ENCODE data around the gene CDH13. TPM values are rescaled to one million over a fixed set of nuclear protein-coding genes. Genes with fewer than 3 reads are reported as not detected.

Gene CDH13
- total RNA-seq, 4 donors from 2014 or later, result 3.4 to 14.8 (median 6.5) TPM

- Histone ChIP-seq H3K4me3 (replicated peaks in 1 of 3) (no peak overlapping the region), H3K27ac (no peak overlapping the region), H3K27me3 (no peaks in the 10 kb centered on the region), H3K9me3 (no peaks in the 10 kb centered on the region), H3K36me3 (no peaks in the 10 kb centered on the region), H3K4me1 (peaks cover 0 to 7% of the 10 kb centered on the region in 2 donors)
- intact Hi-C loops (cut with DNase I), result no loop called here
- TF ChIP-seq POLR2A (IDR thresholded peaks at IDR 0.05), result no peak
- DNase-seq, result peak; percentile 42 to 53
- WGBS, 2 donors, result 12 to 39% methylated on average over 3 of the region's 3 CpGs
These were observed 108.4 kb downstream of the CDH13 start for GRCh38 chr16:82735186-82735585.

- 62 to 71% methylated on average over 5 of the region's 5 CpGs for WGBS, 2 donors
These were observed 108.9 kb downstream of the CDH13 start for GRCh38 chr16:82735673-82736091.

GRCh38 chr16:82736224-82736623 is 109.5 kb downstream of the CDH13 start:
- intact Hi-C loops (cut with DNase I), result no loop called here
- WGBS, 2 donors, result 76 to 87% methylated on average over 2 of the region's 2 CpGs
- no peaks in the 10 kb centered on the region for H3K9me3 ChIP-seq
- DNase-seq, result no peak
- no peak overlapping the region for H3K27ac ChIP-seq
- peaks cover 0 to 7% of the 10 kb centered on the region in 2 donors for H3K4me1 ChIP-seq
- no peaks in the 10 kb centered on the region for H3K36me3 ChIP-seq
- no peaks in the 10 kb centered on the region for H3K27me3 ChIP-seq
- TF ChIP-seq CTCF (IDR thresholded peaks at IDR 0.05) (no peak), POLR2A (IDR thresholded peaks at IDR 0.05) (no peak)
- H3K4me3 ChIP-seq (replicated peaks in 1 of 3), result no peak overlapping the region

More at GRCh38 chr16:82735673-82736091, 108.9 kb downstream of the CDH13 start:
- no peaks in the 10 kb centered on the region for H3K27me3 ChIP-seq
- no peak for DNase-seq
- TF ChIP-seq CTCF (IDR thresholded peaks at IDR 0.05), result no peak
- no peak for TF ChIP-seq POLR2A (IDR thresholded peaks at IDR 0.05)
- H3K27ac ChIP-seq, result no peak overlapping the region
- H3K36me3 ChIP-seq, result no peaks in the 10 kb centered on the region
- H3K4me3 ChIP-seq (replicated peaks in 1 of 3), result no peak overlapping the region
- intact Hi-C loops (cut with DNase I), result no loop called here
- H3K9me3 ChIP-seq, result no peaks in the 10 kb centered on the region
- peaks cover 0 to 7% of the 10 kb centered on the region in 2 donors for H3K4me1 ChIP-seq

- intact Hi-C loops (cut with DNase I), result no loop called here
- H3K27me3 ChIP-seq, result no peaks in the 10 kb centered on the region
- TF ChIP-seq POLR2A (IDR thresholded peaks at IDR 0.05) (no peak), CTCF (IDR thresholded peaks at IDR 0.05) (no peak)
- H3K4me3 ChIP-seq (replicated peaks in 1 of 3), result no peak overlapping the region
- no peaks in the 10 kb centered on the region for H3K9me3 ChIP-seq
- no peak for DNase-seq
- no peaks in the 10 kb centered on the region for H3K36me3 ChIP-seq
- peaks cover 0 to 7% of the 10 kb centered on the region in 2 donors for H3K4me1 ChIP-seq
- WGBS, 2 donors, result 70 to 79% methylated on average over 3 of the region's 3 CpGs
- no peak overlapping the region for H3K27ac ChIP-seq
These were observed 111.9 kb downstream of the CDH13 start for GRCh38 chr16:82738699-82739098.

- Histone ChIP-seq H3K27me3 (no peaks in the 10 kb centered on the region), H3K36me3 (no peaks in the 10 kb centered on the region), H3K4me1 (no peaks in the 10 kb centered on the region), H3K4me3 (replicated peaks in 1 of 3) (no peak overlapping the region), H3K27ac (no peak overlapping the region), H3K9me3 (no peaks in the 10 kb centered on the region)
- 67 to 78% methylated on average over 5 of the region's 5 CpGs for WGBS, 2 donors
- intact Hi-C loops (cut with DNase I), result no loop called here
- TF ChIP-seq POLR2A (IDR thresholded peaks at IDR 0.05) (no peak), CTCF (IDR thresholded peaks at IDR 0.05) (no peak)
- DNase-seq, result no peak
These were observed 114.4 kb downstream of the CDH13 start for GRCh38 chr16:82741073-82741615.

Measured in thyroid gland (tissue), 4 donors.